K562 (cell line): ENCODE data around the gene ASCC3. TPM values are rescaled to one million over a fixed set of nuclear protein-coding genes. Genes with fewer than 3 reads are reported as not detected.

Source experiments
- ATAC-seq: fragments of 200-7000 bp; cut with Tn5 transposase; 3 replicates; pipeline ENCODE4 v1.9.1; 2020; ENCODE audit warnings: moderate library complexity
- BruUV-seq: library from RNA; stranded (reverse); fragments of 400-500 nt; replicated peaks from 2 replicates; lab custom pipeline; 2021; lab: Mats Ljungman, UMichigan
- CTCF ChIA-PET: fragments of 300-600 bp; formaldehyde crosslinking; extraction: SDS; loops from one replicate; lab custom pipeline; 2021; ENCODE audit warnings: low intra/inter-chr PET ratio; lab: Yijun Ruan, JAX
- POLR2A ChIA-PET: fragments of 300-600, 350-650 bp; sonication (Branson Sonifier 250); formaldehyde crosslinking; extraction: SDS; loops from one replicate; lab custom pipeline; 2021; ENCODE audit warnings: antibody characterized with exemption, inconsistent platforms; lab: Yijun Ruan, JAX
- DNase-seq, 4 experiments: peaks; one replicate each; pipeline versions ENCODE4 v3.0.0 to v3.0.0-alpha.2; 2011 to 2018; ENCODE audit warnings: low spot score in 3 of 4, mixed read lengths in 3 of 4; ENCODE audit errors: extremely low read depth in 1 of 4
- FAIRE-seq: peaks from 2 replicates; lab custom pipeline; 2011; peaks lifted over from hg19 to GRCh38; lab: Jason Lieb, UNC
- H2AFZ ChIP-seq: 2 replicates; pipeline ENCODE4 v1.6.0; 2011; ENCODE audit warnings: low read depth, low read length, control low read depth, inconsistent platforms
- H3K27ac ChIP-seq: fragments of 200-600 bp; 3 replicates; pipeline ENCODE4 v1.8.0; 2011; ENCODE audit warnings: low read depth, mild to moderate bottlenecking, control low read depth, inconsistent platforms, low read length, moderate library complexity, mixed read lengths; ENCODE audit errors: extremely low read depth
- H3K27me3 ChIP-seq, 2 experiments: fragments of 300-600 bp in 1 of 2; 2 replicates in 1 of 2; 3 replicates in 1 of 2; pipeline versions ENCODE4 v1.6.0 to v1.8.0; 2011; ENCODE audit warnings: inconsistent platforms in 2 of 2, low read length in 2 of 2, mild to moderate bottlenecking in 1 of 2, mixed read lengths in 1 of 2, moderate library complexity in 1 of 2; ENCODE audit not compliant: control insufficient read depth in 2 of 2, insufficient read depth in 2 of 2
- H3K36me3 ChIP-seq: fragments of 300-600 bp; 3 replicates; pipeline ENCODE4 v1.8.0; 2011; ENCODE audit warnings: mild to moderate bottlenecking, low read length, inconsistent platforms; ENCODE audit not compliant: control insufficient read depth, insufficient read depth
- H3K4me1 ChIP-seq, 2 experiments: fragments of 200-600 bp in 1 of 2; replicated peaks in 1 of 2; 2 replicates in 1 of 2; 3 replicates in 1 of 2; pipeline versions ENCODE4 v1.5.1 to v1.8.0; 2011; ENCODE audit warnings: inconsistent platforms in 2 of 2, low read length in 2 of 2, mild to moderate bottlenecking in 1 of 2, mixed read lengths in 1 of 2, moderate library complexity in 1 of 2; ENCODE audit not compliant: control insufficient read depth in 2 of 2, insufficient read depth in 2 of 2
- H3K4me2 ChIP-seq: 2 replicates; pipeline ENCODE4 v1.6.1; 2011; ENCODE audit warnings: low read length, control low read depth, inconsistent platforms, mixed read lengths; ENCODE audit not compliant: insufficient read depth
- H3K4me3 ChIP-seq: fragments of 200-600 bp; sonication (generic), shearing (Covaris generic); 2 replicates; pipeline ENCODE4 v1.5.1; 2016; ENCODE audit warnings: control low read depth, inconsistent platforms
- H3K79me2 ChIP-seq: fragments of 200-600 bp; 3 replicates; pipeline ENCODE4 v1.8.0; 2011; ENCODE audit warnings: low read length, inconsistent platforms; ENCODE audit not compliant: control insufficient read depth, insufficient read depth
- H3K9ac ChIP-seq, 2 experiments: 2 replicates each; pipeline versions ENCODE4 v1.6.0 to v1.6.1; 2011; ENCODE audit warnings: low read depth in 2 of 2, low read length in 2 of 2, control low read depth in 1 of 2, inconsistent platforms in 1 of 2, mild to moderate bottlenecking in 1 of 2, mixed read lengths in 1 of 2; ENCODE audit not compliant: insufficient read depth in 1 of 2
- H3K9me1 ChIP-seq: one replicate; pipeline ENCODE4 v1.6.0; 2011; ENCODE audit warnings: inconsistent platforms, mild to moderate bottlenecking, low read length, moderate library complexity; ENCODE audit not compliant: control insufficient read depth, insufficient read depth
- H3K9me3 ChIP-seq: replicated peaks from 2 replicates; pipeline ENCODE4 v1.5.1; 2011; ENCODE audit warnings: low read depth, low read length, inconsistent platforms; ENCODE audit not compliant: control insufficient read depth, insufficient read depth
- H4K20me1 ChIP-seq: replicated peaks from 2 replicates; pipeline ENCODE4 v1.6.1; 2011; ENCODE audit warnings: low read length, inconsistent platforms, mixed read lengths; ENCODE audit not compliant: control insufficient read depth, insufficient read depth
- ATF1 ChIP-seq, 2 experiments: fragments of 450-650 bp in 1 of 2; IDR thresholded peaks; 2 replicates each; pipeline ENCODE4 v1.6.1; 2016; ENCODE audit warnings: missing compliant biosample characterization in 1 of 2, missing genetic modification characterization in 1 of 2
- CTBP1 ChIP-seq: fragments of 450-650 bp; IDR thresholded peaks from 2 replicates; pipeline ENCODE4 v1.6.1; 2016; ENCODE audit warnings: borderline replicate concordance
- ELK1 ChIP-seq: sonication (generic); formaldehyde crosslinking; IDR thresholded peaks from 2 replicates; pipeline ENCODE4 v1.8.1; 2022; ENCODE audit warnings: missing genetic modification reagents
- GABPB1 ChIP-seq: sonication (generic); formaldehyde crosslinking; IDR thresholded peaks from 2 replicates; pipeline ENCODE4 v1.8.0; 2022; ENCODE audit warnings: mild to moderate bottlenecking, missing genetic modification reagents
- HIVEP1 ChIP-seq: fragments of 250-450 bp; sonication (Bioruptor Pico); IDR thresholded peaks from 2 replicates; pipeline ENCODE4 v1.4.0; 2020; ENCODE audit warnings: mild to moderate bottlenecking
- NFXL1 ChIP-seq: fragments of 450-650 bp; formaldehyde crosslinking; IDR thresholded peaks from 2 replicates; pipeline ENCODE4 v1.4.0; 2021; ENCODE audit warnings: mild to moderate bottlenecking
- ZNF589 ChIP-seq: fragments of 200-800 bp; sonication (Bioruptor generic); IDR thresholded peaks from 2 replicates; pipeline ENCODE4 v1.6.1; 2016; ENCODE audit warnings: low read depth, missing genetic modification characterization, missing compliant biosample characterization
- WGBS: fragments of 100-300 bp; shearing (Covaris generic); methylation state at CpG from one replicate; pipeline ENCODE4 v1.1.6; 2016; ENCODE audit warnings: low coverage, mixed read lengths; ENCODE audit not compliant: insufficient coverage; ENCODE audit errors: missing lambda C conversion rate; 5-methylcytosine and 5-hydroxymethylcytosine counted together
- in situ Hi-C: fragments of 300-500 bp; cut with MboI; formaldehyde crosslinking; loops from 4 replicates; pipeline ENCODE4 v1.15.0; 2018; ENCODE audit warnings: inconsistent platforms, mixed read lengths
- intact Hi-C: fragments of 100-400 bp; cut with micrococcal nuclease; formaldehyde crosslinking; loops from 2 replicates; pipeline ENCODE4 v1.14.2; 2022
- polyA plus RNA-seq, 8 experiments: library from polyadenylated mRNA; depleted of rRNA in 4 of 8; stranded (reverse) in 5 of 8; unstranded in 3 of 8; fragments of >200 nt; fragmentation: Nextera tagmentation in 2 of 8; fragmentation: Illumina TruSeq in 1 of 8; extraction: Ambion mirVana in 2 of 8; extraction: Trizol in 1 of 8; gene quantifications; 2 replicates each; pipeline versions ENCODE4 v1.2.1 to v1.2.3, GENCODE V29; 2011 to 2014; ENCODE audit warnings: inconsistent platforms in 1 of 8, missing spikeins in 1 of 8
- total RNA-seq, 7 experiments: library from RNA; depleted of rRNA in 6 of 7; stranded (reverse); fragments of >200 nt in 6 of 7; fragmentation: Illumina TruSeq in 2 of 7; extraction: Trizol in 2 of 7; gene quantifications; 2 replicates each; pipeline versions ENCODE4 v1.2.1 to v1.2.3, GENCODE V29; 2011 to 2021; ENCODE audit warnings: low replicate concordance in 1 of 7

Gene ASCC3
- total and polyA plus RNA-seq, 9 of the 15 experiments (the other 6 are each of a cell fraction or from before 2014, with no cell fraction given): 16.1 to 56.1 (median 33.9) TPM

GRCh38 chr6:100680163-100680562, 201.0 kb downstream of the ASCC3 start:
- Histone ChIP-seq H3K79me2 (no peaks in the 10 kb centered on the region), H3K9me3 (no peaks in the 10 kb centered on the region), H2AFZ (no peak overlapping the region), H3K27ac (no peak overlapping the region), H3K4me1 (no peaks in the 10 kb centered on the region), H3K9ac (no peak overlapping the region), H3K9me1 (no peaks in the 10 kb centered on the region), H3K4me3 (no peak overlapping the region), H3K36me3 (peaks cover 5% of the 10 kb centered on the region; the same call in 2 of the 3 replicates), H3K27me3 (no peaks in the 10 kb centered on the region), H4K20me1 (no peaks in the 10 kb centered on the region), H3K4me2 (no peak overlapping the region)
- FAIRE-seq (no peak), DNase-seq (no peak), ATAC-seq (no peak)
- TF ChIP-seq ELK1 (CRISPR knock-in tag) (no peak), CTBP1 (no peak), HIVEP1 (no peak), NFXL1 (CRISPR knock-in tag) (no peak), GABPB1 (CRISPR knock-in tag) (no peak), ATF1 (CRISPR knock-in tag; IDR thresholded peaks at IDR 0.05) (no peak), ATF1 (tag; IDR thresholded peaks at IDR 0.05) (no peak), ZNF589 (no peak)
- ChIA-PET CTCF (no interaction called here), POLR2A (no interaction called here)
- in situ Hi-C loops: no loop called here
- WGBS: 77% methylated on average over 1 of the region's 1 CpG
- BruUV-seq: no TSS peak
- intact Hi-C loops: no loop called here
